ENCODE data around the gene ZNF319. TPM values are rescaled to one million over a fixed set of nuclear protein-coding genes. Genes with fewer than 3 reads are reported as not detected.

The ZNF319 gene
- total and polyA plus RNA-seq, 2 of the 13 experiments (the other 11 are each of a cell fraction or from before 2014, with no cell fraction given), result 2.4 to 3.6 TPM

GRCh38 chr16:58000706-58001676 is 519 bp upstream of the ZNF319 start, which contains the start of gene USB1 (continued):
- TF ChIP-seq ZNF430 (CRISPR knock-in tag; IDR thresholded peaks at IDR 0.05), result peak; percentile 54; the same call in 1 of the 2 replicates
- no peak for TF ChIP-seq HMGXB3 (CRISPR knock-in tag; IDR thresholded peaks at IDR 0.05; ENCODE audit: borderline replicate concordance)
- peak; percentile 48; the same call in 1 of the 2 replicates for TF ChIP-seq NR0B2 (CRISPR knock-in tag; IDR thresholded peaks at IDR 0.05)
- TF ChIP-seq SIX4 (CRISPR knock-in tag; IDR thresholded peaks at IDR 0.05), result no peak
- peak; percentile 38; the same call in 1 of the 2 replicates for TF ChIP-seq ZNF12 (CRISPR knock-in tag; IDR thresholded peaks at IDR 0.05)
- TF ChIP-seq ZFY (CRISPR knock-in tag; IDR thresholded peaks at IDR 0.05), result peak; percentile 72
- TF ChIP-seq KLF6 (CRISPR knock-in tag; IDR thresholded peaks at IDR 0.05), result peak; percentile 25; the same call in 1 of the 2 replicates
- TF ChIP-seq ZNF597 (CRISPR knock-in tag; IDR thresholded peaks at IDR 0.05), result no peak
- no peak for TF ChIP-seq NAIF1 (CRISPR knock-in tag; IDR thresholded peaks at IDR 0.05; ENCODE audit: borderline replicate concordance)
- TF ChIP-seq RFXANK (CRISPR knock-in tag; IDR thresholded peaks at IDR 0.05), result peak; percentile 59; the same call in 1 of the 2 replicates
- no peak for TF ChIP-seq ZNF552 (CRISPR knock-in tag; IDR thresholded peaks at IDR 0.05; ENCODE audit: borderline replicate concordance)
- TF ChIP-seq PBX2 (CRISPR knock-in tag; IDR thresholded peaks at IDR 0.05), result no peak
- no peak for TF ChIP-seq EZH2 (conservative IDR thresholded peaks at IDR 0.05; ENCODE audit: low read depth, low read length)
- TF ChIP-seq ZBTB10 (CRISPR knock-in tag; IDR thresholded peaks at IDR 0.05; ENCODE audit: borderline replicate concordance), result no peak; the same call in 1 of the 2 replicates
- TF ChIP-seq TP53 (CRISPR knock-in tag; conservative IDR thresholded peaks at IDR 0.05), result peak; percentile 81
- TF ChIP-seq ATF5 (CRISPR knock-in tag; IDR thresholded peaks at IDR 0.05; ENCODE audit: low read depth), result no peak
